B cell (primary cell): ENCODE data around the gene ZNF407. TPM values are rescaled to one million over a fixed set of nuclear protein-coding genes. Genes with fewer than 3 reads are reported as not detected.

Experiments
- ATAC-seq: fragments of 200-7000 bp; cut with Tn5 transposase; one replicate; pipeline ENCODE4 v1.10.0; 2021; ENCODE audit warnings: low read depth, mild to moderate bottlenecking, moderate number of reproducible peaks, moderate library complexity
- CTCF ChIA-PET: fragments of 350-600 bp; sonication (Branson Sonifier 250); formaldehyde crosslinking; loops from one replicate; lab custom pipeline; 2021; ENCODE audit warnings: antibody characterized with exemption, inconsistent platforms; lab: Charles Lee
- POLR2A ChIA-PET: fragments of 350-600 bp; sonication (Branson Sonifier 250); formaldehyde crosslinking; loops from one replicate; lab custom pipeline; 2021; ENCODE audit warnings: antibody characterized with exemption; lab: Charles Lee
- DNase-seq: peaks from one replicate; pipeline ENCODE4 v3.0.0; 2013
- H2AFZ ChIP-seq: 2 replicates; pipeline ENCODE4 v1.6.1; 2012; ENCODE audit warnings: mild to moderate bottlenecking, low read depth, low read length; ENCODE audit not compliant: insufficient read depth, poor library complexity, severe bottlenecking
- H3K27ac ChIP-seq, 2 donors: 1 replicate in 1 of 2; 2 replicates in 1 of 2; pipeline ENCODE4 v1.5.1; 2012 to 2013; ENCODE audit warnings: low read length in 2 of 2, mild to moderate bottlenecking in 2 of 2, moderate library complexity in 1 of 2
- H3K27me3 ChIP-seq, 4 experiments: fragments of 200-600 bp in 1 of 4; sonication (generic) in 1 of 4; replicated peaks in 1 of 4; 1 replicate in 2 of 4; 2 replicates in 2 of 4; pipeline versions ENCODE4 v1.6.1 to v1.7.0; 2013 to 2016; ENCODE audit warnings: low read length in 3 of 4, mild to moderate bottlenecking in 2 of 4, mixed read lengths in 1 of 4, moderate library complexity in 1 of 4; ENCODE audit not compliant: insufficient read depth in 4 of 4, control insufficient read depth in 3 of 4; ENCODE audit errors: control extremely low read depth in 1 of 4
- H3K36me3 ChIP-seq, 2 experiments: replicated peaks in 1 of 2; 1 replicate in 1 of 2; 2 replicates in 1 of 2; pipeline versions ENCODE4 v1.6.1 to v1.7.1; 2013; ENCODE audit warnings: low read length in 1 of 2; ENCODE audit not compliant: insufficient read depth in 2 of 2, control insufficient read depth in 1 of 2; ENCODE audit errors: control extremely low read depth in 1 of 2, extremely low read depth in 1 of 2
- H3K4me1 ChIP-seq, 2 donors: fragments of 200-600 bp in 1 of 2; sonication (generic) in 1 of 2; 1 replicate in 1 of 2; 2 replicates in 1 of 2; pipeline versions ENCODE4 v1.5.1 to v1.6.1; 2013 to 2017; ENCODE audit warnings: low read length in 2 of 2; ENCODE audit not compliant: control insufficient read depth in 2 of 2, insufficient read depth in 2 of 2
- H3K4me2 ChIP-seq: replicated peaks from 2 replicates; pipeline ENCODE3; 2012; ENCODE audit warnings: mild to moderate bottlenecking, low read depth, low read length; ENCODE audit not compliant: poor library complexity, severe bottlenecking
- H3K4me3 ChIP-seq, 5 experiments: fragments of 200-600 bp in 1 of 5; sonication (generic) in 1 of 5; 1 replicate in 3 of 5; 2 replicates in 2 of 5; pipeline versions ENCODE4 v1.5.1 to v1.7.0; 2011 to 2016; ENCODE audit warnings: low read length in 4 of 5, mild to moderate bottlenecking in 4 of 5, low read depth in 2 of 5, control low read depth in 1 of 5, moderate library complexity in 1 of 5; ENCODE audit not compliant: insufficient read depth in 1 of 5; ENCODE audit errors: control extremely low read depth in 1 of 5, extremely low read depth in 1 of 5
- H3K79me2 ChIP-seq: fragments of 200-600 bp; sonication (generic); one replicate; pipeline ENCODE4 v1.6.0; 2016; ENCODE audit warnings: low read length; ENCODE audit not compliant: control insufficient read depth, insufficient read depth
- H3K9ac ChIP-seq: fragments of 200-600 bp; sonication (generic); 2 replicates; pipeline ENCODE4 v1.6.1; 2017; ENCODE audit warnings: mild to moderate bottlenecking, low read length, moderate library complexity
- H3K9me3 ChIP-seq, 3 donors: one replicate each; pipeline versions ENCODE4 v1.6.1 to v1.7.1; 2013; ENCODE audit warnings: low read length in 2 of 3; ENCODE audit not compliant: control insufficient read depth in 2 of 3, insufficient read depth in 1 of 3; ENCODE audit errors: control extremely low read depth in 1 of 3
- H4K20me1 ChIP-seq: 2 replicates; pipeline ENCODE4 v1.6.0; 2012; ENCODE audit warnings: mild to moderate bottlenecking, low read length; ENCODE audit not compliant: insufficient read depth, control insufficient read depth, poor library complexity, severe bottlenecking
- H3K27ac Mint-ChIP-seq: one replicate; pipeline ENCODE4 v1.8.0; 2021; ENCODE audit warnings: mixed read lengths
- H3K27me3 Mint-ChIP-seq: one replicate; pipeline ENCODE4 v1.8.0; 2021; ENCODE audit warnings: mixed read lengths
- H3K4me1 Mint-ChIP-seq: one replicate; pipeline ENCODE4 v1.8.0; 2021; ENCODE audit warnings: mixed read lengths
- H3K4me3 Mint-ChIP-seq: one replicate; pipeline ENCODE4 v1.8.0; 2021; ENCODE audit warnings: mixed read lengths
- H3K9me3 Mint-ChIP-seq: one replicate; pipeline ENCODE4 v1.8.0; 2022; ENCODE audit warnings: mixed read lengths; ENCODE audit not compliant: insufficient read depth
- EZH2 ChIP-seq: IDR thresholded peaks from 2 replicates; pipeline ENCODE4 v1.6.1; 2012; ENCODE audit warnings: borderline replicate concordance, low read depth, mild to moderate bottlenecking, moderate library complexity, low read length; ENCODE audit not compliant: insufficient read depth, poor library complexity, severe bottlenecking
- WGBS: methylation state at CpG from one replicate; pipeline ENCODE4 v1.1.5; 2013; ENCODE audit warnings: missing lambda C conversion rate; ENCODE audit not compliant: insufficient coverage; 5-methylcytosine and 5-hydroxymethylcytosine counted together
- intact Hi-C: fragments of 100-400 bp; cut with micrococcal nuclease; formaldehyde crosslinking; loops from one replicate; pipeline ENCODE4 v1.10.0; 2022
- polyA plus RNA-seq: library from polyadenylated mRNA; depleted of rRNA; stranded (reverse); fragments of >200 nt; gene quantifications from 2 replicates; pipeline ENCODE4 v1.2.3, GENCODE V29; 2012
- total RNA-seq, 2 donors: library from RNA; stranded (reverse); fragments of 120-200 nt in 1 of 2; gene quantifications; 1 replicate in 1 of 2; 2 replicates in 1 of 2; pipeline versions ENCODE4 v1.2.3 to v1.2.4, GENCODE V29; 2013 to 2022
- TF ChIP-seq, protein P1 (sequence below): fragments of 200-600 bp; IDR thresholded peaks from one replicate; pipeline ENCODE4 v1.8.0; 2022; ENCODE audit warnings: antibody characterized with exemption, mild to moderate bottlenecking

ZNF407 gene
- total and polyA plus RNA-seq, 2 donors (not counting 1 experiment from before 2014, with no cell fraction given) = 4.5 to 37.1 TPM

DNA sequence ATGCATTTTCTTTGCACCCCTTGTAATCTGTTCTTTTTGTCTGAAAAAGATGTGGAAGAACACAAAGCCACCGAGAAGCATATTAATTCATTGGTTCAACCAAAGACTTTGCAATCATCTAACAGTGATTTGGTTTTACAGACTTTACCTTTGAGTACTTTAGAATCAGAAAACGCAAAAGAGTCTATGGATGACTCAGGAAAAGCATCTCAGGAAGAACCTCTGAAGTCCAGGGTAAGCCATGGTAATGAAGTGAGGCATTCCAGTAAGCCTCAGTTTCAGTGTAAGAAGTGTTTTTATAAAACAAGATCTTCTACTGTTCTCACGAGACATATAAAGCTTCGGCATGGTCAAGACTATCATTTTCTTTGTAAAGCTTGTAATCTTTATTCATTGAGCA, 35.2 kb downstream of the ZNF407 start:
- H3K9ac ChIP-seq = no peak overlapping the region
- H3K27me3 Mint-ChIP-seq = no peaks in the 10 kb centered on the region
- peaks cover 3 to 25% of the 10 kb centered on the region in 2 experiments for H3K36me3 ChIP-seq
- H4K20me1 ChIP-seq = peaks cover 7% of the 10 kb centered on the region
- intact Hi-C loops = loop anchor here (1.0 kb wide), 1 partner anchor 29 kb away; no protein-coding TSS in a partner anchor
- H3K27ac Mint-ChIP-seq = no peak overlapping the region
- H2AFZ ChIP-seq = no peak overlapping the region
- no peak overlapping the region for H3K4me2 ChIP-seq
- no peak overlapping the region for H3K27ac ChIP-seq
- peaks cover 7% of the 10 kb centered on the region for H3K4me1 Mint-ChIP-seq
- no peaks in the 10 kb centered on the region for H3K79me2 ChIP-seq
- POLR2A ChIA-PET = no interaction called here
- H3K4me3 Mint-ChIP-seq = no peak overlapping the region
- CTCF ChIA-PET = interaction anchor here (1.0 to 1.3 kb wide), 2 partner anchors 18 to 81 kb away, joined by 3 read pairs; no protein-coding TSS in a partner anchor
- H3K4me1 ChIP-seq = no peaks in the 10 kb centered on the region
- peaks cover 0 to 3% (median 0%) of the 10 kb centered on the region in 3 donors for H3K9me3 ChIP-seq
- TF ChIP-seq EZH2 = no peak
- no peak for DNase-seq
- H3K4me3 ChIP-seq = no peak overlapping the region
- WGBS = no CpG with 5 or more reads among the region's 4 CpGs
- H3K27me3 ChIP-seq = no peaks in the 10 kb centered on the region
- no peak for ATAC-seq
- H3K9me3 Mint-ChIP-seq = no peaks in the 10 kb centered on the region

GRCh38 chr18:74633652-74634352, 36.1 kb downstream of the ZNF407 start:
- CTCF ChIA-PET = interaction anchor here (0.6 to 1.4 kb wide), 5 partner anchors 9 to 774 kb away, joined by 3 read pairs; no protein-coding TSS in a partner anchor
- peaks cover 3 to 25% of the 10 kb centered on the region in 2 experiments for H3K36me3 ChIP-seq
- POLR2A ChIA-PET = no interaction called here
- no peak overlapping the region for H3K27ac ChIP-seq
- intact Hi-C loops = no loop called here
- H3K9me3 Mint-ChIP-seq = no peaks in the 10 kb centered on the region
- no peaks in the 10 kb centered on the region for H3K27me3 ChIP-seq
- no peaks in the 10 kb centered on the region for H3K9me3 ChIP-seq
- no peak overlapping the region for H3K4me2 ChIP-seq
- peaks cover 3% of the 10 kb centered on the region for H4K20me1 ChIP-seq
- ATAC-seq (no peak), DNase-seq (no peak)
- no peak overlapping the region for H3K4me3 ChIP-seq
- no peaks in the 10 kb centered on the region for H3K27me3 Mint-ChIP-seq
- H3K27ac Mint-ChIP-seq = no peak overlapping the region
- TF ChIP-seq, protein P1, sequence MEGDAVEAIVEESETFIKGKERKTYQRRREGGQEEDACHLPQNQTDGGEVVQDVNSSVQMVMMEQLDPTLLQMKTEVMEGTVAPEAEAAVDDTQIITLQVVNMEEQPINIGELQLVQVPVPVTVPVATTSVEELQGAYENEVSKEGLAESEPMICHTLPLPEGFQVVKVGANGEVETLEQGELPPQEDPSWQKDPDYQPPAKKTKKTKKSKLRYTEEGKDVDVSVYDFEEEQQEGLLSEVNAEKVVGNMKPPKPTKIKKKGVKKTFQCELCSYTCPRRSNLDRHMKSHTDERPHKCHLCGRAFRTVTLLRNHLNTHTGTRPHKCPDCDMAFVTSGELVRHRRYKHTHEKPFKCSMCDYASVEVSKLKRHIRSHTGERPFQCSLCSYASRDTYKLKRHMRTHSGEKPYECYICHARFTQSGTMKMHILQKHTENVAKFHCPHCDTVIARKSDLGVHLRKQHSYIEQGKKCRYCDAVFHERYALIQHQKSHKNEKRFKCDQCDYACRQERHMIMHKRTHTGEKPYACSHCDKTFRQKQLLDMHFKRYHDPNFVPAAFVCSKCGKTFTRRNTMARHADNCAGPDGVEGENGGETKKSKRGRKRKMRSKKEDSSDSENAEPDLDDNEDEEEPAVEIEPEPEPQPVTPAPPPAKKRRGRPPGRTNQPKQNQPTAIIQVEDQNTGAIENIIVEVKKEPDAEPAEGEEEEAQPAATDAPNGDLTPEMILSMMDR = no peak
- TF ChIP-seq EZH2 = no peak
- H3K4me1 ChIP-seq = no peaks in the 10 kb centered on the region
- no peak overlapping the region for H3K9ac ChIP-seq
- H3K4me3 Mint-ChIP-seq = no peak overlapping the region
- 84% methylated on average over 8 of the region's 13 CpGs for WGBS
- no peaks in the 10 kb centered on the region for H3K79me2 ChIP-seq
- H2AFZ ChIP-seq = no peak overlapping the region
- H3K4me1 Mint-ChIP-seq = peaks cover 5% of the 10 kb centered on the region
